GM23338 (cell line): ENCODE data around the gene NNT.

Source experiments
- ETS1 ChIP-seq: IDR thresholded peaks from 2 replicates; pipeline ENCODE4 v1.6.1; 2016; ENCODE audit warnings: antibody characterized with exemption
- EZH2 ChIP-seq: fragments of 200-600 bp; sonication (generic); IDR thresholded peaks from one replicate; pipeline ENCODE4 v1.8.0; 2017; ENCODE audit warnings: antibody characterized with exemption, mild to moderate bottlenecking, low read depth; ENCODE audit not compliant: unreplicated experiment
- EZH2phosphoT487 ChIP-seq: fragments of 200-600 bp; sonication (generic); IDR thresholded peaks from one replicate; pipeline ENCODE4 v1.8.1; 2018; ENCODE audit warnings: antibody characterized with exemption; ENCODE audit not compliant: unreplicated experiment
- JUNB ChIP-seq: IDR thresholded peaks from one replicate; pipeline ENCODE4 v1.6.1; 2016; ENCODE audit warnings: antibody characterized with exemption; ENCODE audit not compliant: unreplicated experiment
- POLR2AphosphoS5 ChIP-seq: IDR thresholded peaks from 2 replicates; pipeline ENCODE4 v1.6.1; 2016; ENCODE audit warnings: antibody characterized with exemption, low read depth
- TF ChIP-seq, protein P1 (sequence below), 2 experiments: fragments of 200-600 bp in 1 of 2; sonication (generic) in 1 of 2; conservative IDR thresholded peaks; 2 replicates each; pipeline versions ENCODE4 v1.5.1 to v1.6.1; 2016 to 2017; ENCODE audit warnings: antibody characterized with exemption in 2 of 2, low read depth in 2 of 2, mild to moderate bottlenecking in 2 of 2, moderate library complexity in 1 of 2
- TF ChIP-seq, protein P2 (sequence below): IDR thresholded peaks from one replicate; pipeline ENCODE4 v1.6.1; 2018; ENCODE audit warnings: antibody characterized with exemption; ENCODE audit not compliant: unreplicated experiment

DNA sequence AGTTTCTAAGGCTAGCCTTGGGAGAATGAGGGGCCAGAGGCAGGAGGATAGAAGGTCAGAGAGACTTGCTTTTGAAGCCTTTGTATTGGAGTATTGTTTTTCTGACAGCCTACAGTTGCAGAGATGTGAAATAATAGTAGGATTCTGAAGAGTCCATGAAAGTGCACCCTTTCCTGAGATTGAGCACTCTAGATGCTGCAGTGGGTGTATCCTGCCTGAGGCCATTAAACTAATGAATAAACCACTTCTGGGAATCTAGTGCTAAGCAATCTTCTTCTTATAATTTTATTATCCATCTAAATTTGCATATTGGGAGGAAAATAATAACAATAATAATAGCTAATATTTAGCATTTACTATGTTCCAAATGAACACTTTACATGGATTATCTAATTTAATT is 19.3 kb upstream of the NNT start:
- TF ChIP-seq POLR2AphosphoS5 (no peak), EZH2phosphoT487 (no peak), EZH2 (no peak), ETS1 (no peak), JUNB (no peak)
- TF ChIP-seq, protein P1, sequence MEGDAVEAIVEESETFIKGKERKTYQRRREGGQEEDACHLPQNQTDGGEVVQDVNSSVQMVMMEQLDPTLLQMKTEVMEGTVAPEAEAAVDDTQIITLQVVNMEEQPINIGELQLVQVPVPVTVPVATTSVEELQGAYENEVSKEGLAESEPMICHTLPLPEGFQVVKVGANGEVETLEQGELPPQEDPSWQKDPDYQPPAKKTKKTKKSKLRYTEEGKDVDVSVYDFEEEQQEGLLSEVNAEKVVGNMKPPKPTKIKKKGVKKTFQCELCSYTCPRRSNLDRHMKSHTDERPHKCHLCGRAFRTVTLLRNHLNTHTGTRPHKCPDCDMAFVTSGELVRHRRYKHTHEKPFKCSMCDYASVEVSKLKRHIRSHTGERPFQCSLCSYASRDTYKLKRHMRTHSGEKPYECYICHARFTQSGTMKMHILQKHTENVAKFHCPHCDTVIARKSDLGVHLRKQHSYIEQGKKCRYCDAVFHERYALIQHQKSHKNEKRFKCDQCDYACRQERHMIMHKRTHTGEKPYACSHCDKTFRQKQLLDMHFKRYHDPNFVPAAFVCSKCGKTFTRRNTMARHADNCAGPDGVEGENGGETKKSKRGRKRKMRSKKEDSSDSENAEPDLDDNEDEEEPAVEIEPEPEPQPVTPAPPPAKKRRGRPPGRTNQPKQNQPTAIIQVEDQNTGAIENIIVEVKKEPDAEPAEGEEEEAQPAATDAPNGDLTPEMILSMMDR (conservative IDR thresholded peaks at IDR 0.05; ENCODE audit: low read depth in 2 of 2), result no peak
- TF ChIP-seq, protein P2, sequence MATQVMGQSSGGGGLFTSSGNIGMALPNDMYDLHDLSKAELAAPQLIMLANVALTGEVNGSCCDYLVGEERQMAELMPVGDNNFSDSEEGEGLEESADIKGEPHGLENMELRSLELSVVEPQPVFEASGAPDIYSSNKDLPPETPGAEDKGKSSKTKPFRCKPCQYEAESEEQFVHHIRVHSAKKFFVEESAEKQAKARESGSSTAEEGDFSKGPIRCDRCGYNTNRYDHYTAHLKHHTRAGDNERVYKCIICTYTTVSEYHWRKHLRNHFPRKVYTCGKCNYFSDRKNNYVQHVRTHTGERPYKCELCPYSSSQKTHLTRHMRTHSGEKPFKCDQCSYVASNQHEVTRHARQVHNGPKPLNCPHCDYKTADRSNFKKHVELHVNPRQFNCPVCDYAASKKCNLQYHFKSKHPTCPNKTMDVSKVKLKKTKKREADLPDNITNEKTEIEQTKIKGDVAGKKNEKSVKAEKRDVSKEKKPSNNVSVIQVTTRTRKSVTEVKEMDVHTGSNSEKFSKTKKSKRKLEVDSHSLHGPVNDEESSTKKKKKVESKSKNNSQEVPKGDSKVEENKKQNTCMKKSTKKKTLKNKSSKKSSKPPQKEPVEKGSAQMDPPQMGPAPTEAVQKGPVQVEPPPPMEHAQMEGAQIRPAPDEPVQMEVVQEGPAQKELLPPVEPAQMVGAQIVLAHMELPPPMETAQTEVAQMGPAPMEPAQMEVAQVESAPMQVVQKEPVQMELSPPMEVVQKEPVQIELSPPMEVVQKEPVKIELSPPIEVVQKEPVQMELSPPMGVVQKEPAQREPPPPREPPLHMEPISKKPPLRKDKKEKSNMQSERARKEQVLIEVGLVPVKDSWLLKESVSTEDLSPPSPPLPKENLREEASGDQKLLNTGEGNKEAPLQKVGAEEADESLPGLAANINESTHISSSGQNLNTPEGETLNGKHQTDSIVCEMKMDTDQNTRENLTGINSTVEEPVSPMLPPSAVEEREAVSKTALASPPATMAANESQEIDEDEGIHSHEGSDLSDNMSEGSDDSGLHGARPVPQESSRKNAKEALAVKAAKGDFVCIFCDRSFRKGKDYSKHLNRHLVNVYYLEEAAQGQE, result no peak
